A549 (cell line): ENCODE measurements around the gene RPL3. TPM values are rescaled to one million over a fixed set of nuclear protein-coding genes. Genes with fewer than 3 reads are reported as not detected.

ENCODE experiments used
- ATAC-seq, 2 experiments: fragments of 200-7000 bp in 1 of 2; fragments of >200 bp in 1 of 2; cut with Nextera tagmentation in 1 of 2; cut with Tn5 transposase in 1 of 2; 3 replicates each; pipeline versions ENCODE4 v1.8.0 to v1.9.1; 2018 to 2020; ENCODE audit warnings: mild to moderate bottlenecking in 1 of 2, moderate library complexity in 1 of 2
- CTCF ChIA-PET: fragments of 300-600 bp; sonication (Branson Sonifier 250); formaldehyde crosslinking; extraction: SDS; loops from one replicate; lab custom pipeline; 2021; ENCODE audit warnings: antibody characterized with exemption, inconsistent platforms; lab: Yijun Ruan, JAX
- POLR2A ChIA-PET: fragments of 350-600 bp; formaldehyde crosslinking; extraction: SDS; loops from one replicate; lab custom pipeline; 2021; ENCODE audit warnings: antibody characterized with exemption, inconsistent platforms; lab: Yijun Ruan, JAX
- DNase-seq, 2 experiments: peaks; one replicate each; pipeline versions ENCODE4 v3.0.0 to v3.0.0-alpha.2; 2011 to 2016; ENCODE audit warnings: low read depth in 1 of 2, low spot score in 1 of 2
- FAIRE-seq: peaks from 2 replicates; lab custom pipeline; 2011; peaks lifted over from hg19 to GRCh38; lab: Jason Lieb, UNC
- H3K27ac ChIP-seq, 2 experiments: fragments of >200 bp; sonication (Bioruptor Twin); formaldehyde crosslinking; 3 replicates each; pipeline ENCODE4 v1.5.1; 2016 to 2017
- H3K4me1 ChIP-seq: fragments of >200 bp; sonication (Bioruptor Twin); formaldehyde crosslinking; 3 replicates; pipeline ENCODE4 v1.6.1; 2016
- H3K4me2 ChIP-seq: fragments of >200 bp; sonication (Bioruptor Twin); formaldehyde crosslinking; 3 replicates; pipeline ENCODE4 v1.6.1; 2016
- H3K4me3 ChIP-seq: fragments of >200 bp; sonication (Bioruptor Twin); formaldehyde crosslinking; 3 replicates; pipeline ENCODE4 v1.5.1; 2016
- H3K9me3 ChIP-seq: fragments of >200 bp; sonication (Bioruptor Twin); formaldehyde crosslinking; 3 replicates; pipeline ENCODE4 v1.6.1; 2016
- CBX8 ChIP-seq: fragments of 200-600 bp; sonication (generic); IDR thresholded peaks from 2 replicates; pipeline ENCODE4 v1.6.1; 2016
- KDM1A ChIP-seq: fragments of 200-600 bp; sonication (generic); IDR thresholded peaks from 2 replicates; pipeline ENCODE4 v1.6.1; 2016; ENCODE audit warnings: low read depth, mild to moderate bottlenecking
- WGBS: methylation state at CpG from one replicate; pipeline ENCODE4 v1.1.6; 2017; ENCODE audit errors: missing lambda C conversion rate; 5-methylcytosine and 5-hydroxymethylcytosine counted together
- polyA plus RNA-seq, 4 experiments: library from polyadenylated mRNA; depleted of rRNA in 3 of 4; stranded (reverse); fragments of >200 nt; fragmentation: RNase III in 1 of 4; extraction: RNeasy Plus Mini Kit Qiagen cat#74134 plus additional on column Dnase treatment in 1 of 4; gene quantifications; 2 replicates in 3 of 4; 3 replicates in 1 of 4; pipeline ENCODE4 v1.2.3, GENCODE V29; 2011 to 2017
- small RNA-seq, 6 experiments: library from RNA; depleted of rRNA; stranded (forward); fragments of <200 nt; gene quantifications; one replicate each; pipeline ENCODE3, GENCODE V24; 2012

RPL3 gene
- polyA plus RNA-seq, 2 of the 4 experiments (the other 2 are of a cell fraction) = 1,921 to 1,965 TPM

DNA sequence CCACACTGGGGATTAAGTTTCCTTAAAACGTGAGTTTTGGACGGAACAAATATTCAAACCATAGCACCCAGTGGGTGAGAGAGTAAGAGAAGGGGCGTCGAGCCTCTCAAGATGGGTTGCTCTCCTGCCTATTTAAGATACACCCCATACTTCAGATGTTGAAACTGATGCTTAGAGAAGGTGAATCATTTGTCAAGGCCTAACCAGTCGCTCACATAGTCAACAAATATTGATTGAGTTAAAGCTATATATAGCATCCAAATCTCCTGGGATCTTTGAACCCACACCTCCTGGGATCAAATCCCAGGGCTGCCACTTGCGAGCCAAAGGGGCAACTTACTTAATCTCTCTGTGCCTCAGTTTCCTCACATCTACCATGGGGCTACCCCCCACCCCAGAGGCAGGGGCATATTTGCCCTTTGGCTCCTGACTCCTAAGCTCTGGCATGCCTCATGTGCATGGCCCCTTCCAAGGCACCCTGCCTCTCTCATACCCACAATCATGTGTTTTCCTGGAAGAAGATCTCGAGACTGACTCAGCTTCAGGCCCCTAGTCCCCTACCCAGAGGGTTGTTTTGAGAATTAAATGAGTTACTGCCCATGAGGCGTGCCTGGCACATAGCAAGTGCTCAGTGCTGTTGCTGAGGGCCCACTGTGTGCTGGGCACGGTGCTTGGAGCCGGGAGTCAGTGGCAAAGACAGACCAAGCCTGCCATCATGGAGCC lies 55.6 kb downstream of the RPL3 start:
- 0 out of 3 replicates have a peak, but pooled peaks cover 2% of the 10 kb centered on the region for H3K4me1 ChIP-seq
- ATAC-seq = no peak
- no peak for FAIRE-seq
- 77% methylated on average over 10 of the region's 10 CpGs for WGBS
- H3K4me3 ChIP-seq = no peak overlapping the region
- CTCF ChIA-PET = interaction anchor here (1.0 to 1.5 kb wide), 3 partner anchors 11 to 27 kb away, joined by 3 to 4 read pairs (median 3); no protein-coding TSS in a partner anchor
- TF ChIP-seq CBX8 = no peak
- TF ChIP-seq KDM1A = 0 out of 2 replicates have a peak, but pooled peaks have one; percentile 33
- no peak overlapping the region for H3K4me2 ChIP-seq
- POLR2A ChIA-PET = no interaction called here
- H3K9me3 ChIP-seq = peaks cover 8% of the 10 kb centered on the region; the same call in 1 of the 3 replicates
- no peak overlapping the region for H3K27ac ChIP-seq
- DNase-seq = no peak

Small RNA genes within 50 kb of the gene (small RNA-seq; reads per million reads assigned to genes)
- gene SNORD43 (0 reads per million in 6 experiments), gene SNORD83A (557 to 40,241 (median 6,510) reads per million in 6 experiments), gene SNORD83B (0 reads per million in 6 experiments)

Other genes starting within 250 kb of the RPL3 start
- gene APOBEC3G, start 242.3 kb downstream of the RPL3 start, polyA plus RNA-seq (2011; rRNA removed) = not detected in 2 replicates
- gene APOBEC3G, start 242.3 kb downstream of the RPL3 start, polyA plus RNA-seq (2017; fragmentation: RNase III; extraction: RNeasy Plus Mini Kit Qiagen cat#74134 plus additional on column Dnase treatment) = 0.16 TPM in 1 of 3 replicates, not detected in the others
- gene APOBEC3H, start 222.4 kb downstream of the RPL3 start, polyA plus RNA-seq (2011; rRNA removed) = 0.43 and 0.48 TPM in 2 replicates
- 0.39 to 0.45 TPM in 2 of 3 replicates, not detected in the other for gene APOBEC3H, start 222.4 kb downstream of the RPL3 start, polyA plus RNA-seq (2017; fragmentation: RNase III; extraction: RNeasy Plus Mini Kit Qiagen cat#74134 plus additional on column Dnase treatment)
- 0.79 and 1.3 TPM in 2 replicates for gene CBX7, start 166.9 kb downstream of the RPL3 start, polyA plus RNA-seq (2011; rRNA removed)
- gene CBX7, start 166.9 kb downstream of the RPL3 start, polyA plus RNA-seq (2017; fragmentation: RNase III; extraction: RNeasy Plus Mini Kit Qiagen cat#74134 plus additional on column Dnase treatment) = 2.0 to 2.5 TPM (median 2.3 TPM) in 3 replicates
- gene PDGFB, start 74.6 kb downstream of the RPL3 start, polyA plus RNA-seq (2011; rRNA removed) = 4.0 and 4.5 TPM in 2 replicates
- 2.1 to 3.3 TPM (median 3.0 TPM) in 3 replicates for gene PDGFB, start 74.6 kb downstream of the RPL3 start, polyA plus RNA-seq (2017; fragmentation: RNase III; extraction: RNeasy Plus Mini Kit Qiagen cat#74134 plus additional on column Dnase treatment)
- 6.7 and 7.9 TPM in 2 replicates for gene SYNGR1, start 30.4 kb upstream of the RPL3 start, polyA plus RNA-seq (2011; rRNA removed)
- 10.9 to 14.5 TPM (median 11.7 TPM) in 3 replicates for gene SYNGR1, start 30.4 kb upstream of the RPL3 start, polyA plus RNA-seq (2017; fragmentation: RNase III; extraction: RNeasy Plus Mini Kit Qiagen cat#74134 plus additional on column Dnase treatment)
- 10.4 and 11.3 TPM in 2 replicates for gene TAB1, start 80.2 kb upstream of the RPL3 start, polyA plus RNA-seq (2011; rRNA removed)
- 8.7 to 10.5 TPM (median 9.9 TPM) in 3 replicates for gene TAB1, start 80.2 kb upstream of the RPL3 start, polyA plus RNA-seq (2017; fragmentation: RNase III; extraction: RNeasy Plus Mini Kit Qiagen cat#74134 plus additional on column Dnase treatment)
- 0.62 and 0.65 TPM in 2 replicates for gene MGAT3, start 137.4 kb upstream of the RPL3 start, polyA plus RNA-seq (2011; rRNA removed)
- gene MGAT3, start 137.4 kb upstream of the RPL3 start, polyA plus RNA-seq (2017; fragmentation: RNase III; extraction: RNeasy Plus Mini Kit Qiagen cat#74134 plus additional on column Dnase treatment) = 0.64 to 0.84 TPM (median 0.70 TPM) in 3 replicates
- 19.8 and 20.5 TPM in 2 replicates for gene MIEF1, start 182.7 kb upstream of the RPL3 start, polyA plus RNA-seq (2011; rRNA removed)
- 18.8 to 19.9 TPM (median 19.3 TPM) in 3 replicates for gene MIEF1, start 182.7 kb upstream of the RPL3 start, polyA plus RNA-seq (2017; fragmentation: RNase III; extraction: RNeasy Plus Mini Kit Qiagen cat#74134 plus additional on column Dnase treatment)
- 557 and 593 TPM in 2 replicates for gene ATF4, start 200.9 kb upstream of the RPL3 start, polyA plus RNA-seq (2011; rRNA removed)
- 242 to 249 TPM (median 242 TPM) in 3 replicates for gene ATF4, start 200.9 kb upstream of the RPL3 start, polyA plus RNA-seq (2017; fragmentation: RNase III; extraction: RNeasy Plus Mini Kit Qiagen cat#74134 plus additional on column Dnase treatment)
- gene RPS19BP1, start 213.1 kb upstream of the RPL3 start, polyA plus RNA-seq (2011; rRNA removed) = 47.9 and 51.1 TPM in 2 replicates
- gene RPS19BP1, start 213.1 kb upstream of the RPL3 start, polyA plus RNA-seq (2017; fragmentation: RNase III; extraction: RNeasy Plus Mini Kit Qiagen cat#74134 plus additional on column Dnase treatment) = 71.8 to 74.0 TPM (median 72.0 TPM) in 3 replicates